HL-60 (cell line): Measurements from ENCODE around the gene LRRD1.

Experiments
- DNase-seq, 2 experiments: peaks; one replicate each; pipeline ENCODE4 v3.0.0-alpha.2; 2010 to 2020; ENCODE audit warnings: low read depth in 1 of 2, low spot score in 1 of 2
- H3K27ac ChIP-seq: fragments of 250-450 bp; sonication (Bioruptor Pico); replicated peaks from 2 replicates; pipeline ENCODE4 v1.5.1; 2020; ENCODE audit warnings: mild to moderate bottlenecking, moderate library complexity
- H3K27me3 ChIP-seq: fragments of 250-450 bp; sonication (Bioruptor Pico); 2 replicates; pipeline ENCODE4 v1.5.1; 2021; ENCODE audit warnings: mild to moderate bottlenecking, moderate library complexity; ENCODE audit not compliant: insufficient read depth, poor library complexity, severe bottlenecking
- H3K4me3 ChIP-seq: replicated peaks from 2 replicates; pipeline ENCODE4 v1.5.1; 2011; ENCODE audit warnings: mild to moderate bottlenecking, control low read depth, low read length; ENCODE audit not compliant: insufficient read depth
- GABPA ChIP-seq: IDR thresholded peaks from 2 replicates; pipeline ENCODE4 v1.6.1; 2012; ENCODE audit warnings: low read depth
- POLR2AphosphoS5 ChIP-seq: IDR thresholded peaks from 2 replicates; pipeline ENCODE4 v1.6.1; 2012; ENCODE audit warnings: low read depth
- SPI1 ChIP-seq: IDR thresholded peaks from 2 replicates; pipeline ENCODE4 v1.6.1; 2012; ENCODE audit warnings: low read depth, mild to moderate bottlenecking, borderline replicate concordance
- long read RNA-seq: library from polyadenylated mRNA; unstranded; transcript quantifications from one replicate; pipeline ENCODE4 v2.0.0, GENCODE V29; 2020
- TF ChIP-seq, protein P1 (sequence below): IDR thresholded peaks from 2 replicates; pipeline ENCODE4 v1.6.1; 2012; ENCODE audit warnings: low read depth; ENCODE audit not compliant: insufficient replicate concordance
- TF ChIP-seq, protein P2 (sequence below): IDR thresholded peaks from one replicate; pipeline ENCODE4 v1.5.1; 2011; ENCODE audit warnings: low read length, control low read depth, inconsistent platforms; ENCODE audit not compliant: insufficient read depth

The LRRD1 gene
- long read RNA-seq: 0 reads

DNA sequence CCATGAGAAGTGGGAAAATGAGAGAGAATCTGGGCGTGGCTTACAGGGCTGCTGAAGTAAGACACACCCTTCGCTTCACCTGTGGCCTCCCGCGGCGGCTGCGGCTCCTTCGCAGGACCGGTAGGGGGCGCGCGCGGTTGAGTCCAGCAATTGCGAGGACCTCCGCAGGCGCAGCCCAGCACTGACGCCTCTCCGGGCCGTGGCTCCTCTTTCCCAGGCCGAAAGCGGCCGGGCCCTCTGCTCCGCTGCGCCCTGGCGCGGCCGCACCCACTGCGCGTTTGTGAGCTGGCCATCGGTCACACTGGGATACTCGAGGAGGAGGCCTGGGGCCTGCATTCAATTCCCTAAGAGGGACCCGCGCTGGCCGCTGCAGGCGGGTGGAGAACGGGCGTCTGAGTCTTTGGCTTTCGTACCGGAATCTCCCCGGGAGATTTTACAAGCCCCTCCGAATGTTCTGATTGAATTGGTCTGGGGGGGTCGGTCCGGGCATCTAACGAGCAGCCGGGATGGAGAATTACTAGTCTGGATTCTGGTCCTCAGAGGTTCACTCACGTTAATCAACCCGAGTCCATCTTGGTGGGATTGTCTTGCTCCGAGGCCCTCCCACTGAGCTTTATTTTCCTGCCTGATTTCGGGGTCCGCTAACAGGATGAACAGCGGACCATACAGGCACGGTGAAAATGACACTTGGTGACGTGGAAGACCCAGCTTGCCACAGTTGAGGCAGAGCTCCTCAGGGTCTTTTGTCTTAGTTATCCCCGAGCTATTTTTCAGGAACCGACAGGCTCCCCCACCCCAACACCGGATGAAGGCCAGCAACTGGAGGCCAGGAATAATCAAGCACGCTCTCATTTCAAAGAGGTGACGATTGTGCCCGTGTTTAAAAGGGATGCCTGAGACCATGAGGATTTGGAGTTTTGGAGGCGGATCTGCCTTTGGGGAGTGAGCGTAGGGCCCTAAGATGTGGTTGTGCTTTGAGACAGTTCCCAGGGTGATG is at the start of gene LRRD1:
Gene LRRD1, minus strand, starts transcription at position 215 of the 997 bp plus-strand sequence. CDS start 13,940 bp downstream, outside the sequence.
- TF ChIP-seq, protein P1, sequence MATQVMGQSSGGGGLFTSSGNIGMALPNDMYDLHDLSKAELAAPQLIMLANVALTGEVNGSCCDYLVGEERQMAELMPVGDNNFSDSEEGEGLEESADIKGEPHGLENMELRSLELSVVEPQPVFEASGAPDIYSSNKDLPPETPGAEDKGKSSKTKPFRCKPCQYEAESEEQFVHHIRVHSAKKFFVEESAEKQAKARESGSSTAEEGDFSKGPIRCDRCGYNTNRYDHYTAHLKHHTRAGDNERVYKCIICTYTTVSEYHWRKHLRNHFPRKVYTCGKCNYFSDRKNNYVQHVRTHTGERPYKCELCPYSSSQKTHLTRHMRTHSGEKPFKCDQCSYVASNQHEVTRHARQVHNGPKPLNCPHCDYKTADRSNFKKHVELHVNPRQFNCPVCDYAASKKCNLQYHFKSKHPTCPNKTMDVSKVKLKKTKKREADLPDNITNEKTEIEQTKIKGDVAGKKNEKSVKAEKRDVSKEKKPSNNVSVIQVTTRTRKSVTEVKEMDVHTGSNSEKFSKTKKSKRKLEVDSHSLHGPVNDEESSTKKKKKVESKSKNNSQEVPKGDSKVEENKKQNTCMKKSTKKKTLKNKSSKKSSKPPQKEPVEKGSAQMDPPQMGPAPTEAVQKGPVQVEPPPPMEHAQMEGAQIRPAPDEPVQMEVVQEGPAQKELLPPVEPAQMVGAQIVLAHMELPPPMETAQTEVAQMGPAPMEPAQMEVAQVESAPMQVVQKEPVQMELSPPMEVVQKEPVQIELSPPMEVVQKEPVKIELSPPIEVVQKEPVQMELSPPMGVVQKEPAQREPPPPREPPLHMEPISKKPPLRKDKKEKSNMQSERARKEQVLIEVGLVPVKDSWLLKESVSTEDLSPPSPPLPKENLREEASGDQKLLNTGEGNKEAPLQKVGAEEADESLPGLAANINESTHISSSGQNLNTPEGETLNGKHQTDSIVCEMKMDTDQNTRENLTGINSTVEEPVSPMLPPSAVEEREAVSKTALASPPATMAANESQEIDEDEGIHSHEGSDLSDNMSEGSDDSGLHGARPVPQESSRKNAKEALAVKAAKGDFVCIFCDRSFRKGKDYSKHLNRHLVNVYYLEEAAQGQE: no peak
- TF ChIP-seq, protein P2, sequence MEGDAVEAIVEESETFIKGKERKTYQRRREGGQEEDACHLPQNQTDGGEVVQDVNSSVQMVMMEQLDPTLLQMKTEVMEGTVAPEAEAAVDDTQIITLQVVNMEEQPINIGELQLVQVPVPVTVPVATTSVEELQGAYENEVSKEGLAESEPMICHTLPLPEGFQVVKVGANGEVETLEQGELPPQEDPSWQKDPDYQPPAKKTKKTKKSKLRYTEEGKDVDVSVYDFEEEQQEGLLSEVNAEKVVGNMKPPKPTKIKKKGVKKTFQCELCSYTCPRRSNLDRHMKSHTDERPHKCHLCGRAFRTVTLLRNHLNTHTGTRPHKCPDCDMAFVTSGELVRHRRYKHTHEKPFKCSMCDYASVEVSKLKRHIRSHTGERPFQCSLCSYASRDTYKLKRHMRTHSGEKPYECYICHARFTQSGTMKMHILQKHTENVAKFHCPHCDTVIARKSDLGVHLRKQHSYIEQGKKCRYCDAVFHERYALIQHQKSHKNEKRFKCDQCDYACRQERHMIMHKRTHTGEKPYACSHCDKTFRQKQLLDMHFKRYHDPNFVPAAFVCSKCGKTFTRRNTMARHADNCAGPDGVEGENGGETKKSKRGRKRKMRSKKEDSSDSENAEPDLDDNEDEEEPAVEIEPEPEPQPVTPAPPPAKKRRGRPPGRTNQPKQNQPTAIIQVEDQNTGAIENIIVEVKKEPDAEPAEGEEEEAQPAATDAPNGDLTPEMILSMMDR: peak; percentile 77
- TF ChIP-seq POLR2AphosphoS5: no peak
- Histone ChIP-seq H3K27me3 (no peaks in the 10 kb centered on the region), H3K27ac (no peak within 1 kb of the TSS), H3K4me3 (peak within 1 kb of the TSS; percentile 42)
- DNase-seq: peak; percentile 55 to 85

DNA sequence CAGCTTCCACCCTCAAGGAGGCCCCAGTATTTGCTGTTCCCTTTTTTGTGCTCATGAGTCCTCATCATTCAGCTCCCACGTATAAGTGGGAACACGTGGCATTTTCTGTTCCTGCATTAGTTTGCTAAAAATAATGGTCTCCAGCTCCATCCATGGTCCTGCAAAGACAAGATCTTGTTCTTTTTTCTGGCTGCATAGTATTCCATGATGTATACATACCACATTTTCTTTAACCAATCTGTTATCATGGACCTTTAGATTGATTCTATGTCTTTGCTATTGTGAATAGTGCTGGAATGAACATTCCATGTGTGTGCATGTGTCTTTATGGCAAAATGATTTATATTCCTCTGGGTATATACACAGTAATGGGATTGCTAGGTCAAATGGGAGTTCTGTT is 49.8 kb upstream of the LRRD1 start:
- Histone ChIP-seq H3K27ac (no peak overlapping the region), H3K4me3 (no peak overlapping the region), H3K27me3 (no peaks in the 10 kb centered on the region)
- no peak for DNase-seq
- TF ChIP-seq, protein P1: no peak
- TF ChIP-seq, protein P2: no peak
- TF ChIP-seq SPI1: no peak
- no peak for TF ChIP-seq POLR2AphosphoS5
- TF ChIP-seq GABPA: no peak

DNA sequence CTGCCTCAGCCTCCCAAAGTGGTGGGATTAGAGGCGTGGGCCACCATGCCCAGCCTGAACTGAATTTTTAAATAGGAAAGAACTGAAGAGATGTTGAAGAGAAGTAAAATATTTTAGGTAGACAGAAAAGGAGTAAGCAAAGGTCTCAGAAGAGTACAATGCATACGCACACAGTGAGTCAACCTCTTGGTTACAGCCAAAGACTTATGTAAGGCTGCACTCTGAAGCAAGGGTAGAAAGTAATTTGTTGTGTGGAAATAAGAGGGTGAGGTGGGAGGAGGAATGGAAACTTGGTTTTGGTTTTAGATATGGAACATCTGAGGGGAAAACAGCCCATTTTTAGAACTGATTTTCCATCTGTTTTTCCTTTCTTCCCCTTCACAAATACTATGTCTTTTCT is 49.2 kb upstream of the LRRD1 start:
- TF ChIP-seq, protein P2: no peak
- TF ChIP-seq, protein P1: no peak
- TF ChIP-seq POLR2AphosphoS5: no peak
- TF ChIP-seq SPI1: no peak
- TF ChIP-seq GABPA: no peak
- Histone ChIP-seq H3K4me3 (no peak overlapping the region), H3K27ac (no peak overlapping the region), H3K27me3 (no peaks in the 10 kb centered on the region)
- DNase-seq: no peak
